HG03045 (cell line): Measurements from ENCODE around the gene CEP83.

Experiments used
- ATAC-seq: cut with Tn5 transposase; IDR thresholded peaks from one replicate; pipeline ENCODE4 v1.9.1; 2021; ENCODE audit warnings: mild to moderate bottlenecking, moderate library complexity; ENCODE audit not compliant: unreplicated experiment

CEP83 gene

DNA sequence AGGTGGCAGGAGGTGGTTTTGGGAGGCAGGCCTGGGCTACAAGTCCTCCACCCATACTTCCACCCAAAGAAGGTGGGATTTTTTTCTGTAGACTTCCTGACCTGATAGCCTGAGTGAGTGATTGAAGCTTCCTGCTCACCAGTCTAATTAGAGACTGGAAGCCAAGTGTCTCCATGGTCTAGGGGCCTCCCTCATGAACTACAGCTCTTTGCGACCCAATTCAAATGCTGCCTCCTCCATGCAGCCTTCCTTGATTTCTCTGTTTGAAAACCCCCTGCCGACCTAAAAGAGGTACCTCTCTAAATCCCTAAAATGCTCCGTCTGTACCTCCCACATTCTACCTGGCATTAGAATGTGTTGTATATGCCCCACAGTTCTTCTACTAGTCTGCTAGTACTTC lies 186.4 kb downstream of the CEP83 start:
- no peak for ATAC-seq

DNA sequence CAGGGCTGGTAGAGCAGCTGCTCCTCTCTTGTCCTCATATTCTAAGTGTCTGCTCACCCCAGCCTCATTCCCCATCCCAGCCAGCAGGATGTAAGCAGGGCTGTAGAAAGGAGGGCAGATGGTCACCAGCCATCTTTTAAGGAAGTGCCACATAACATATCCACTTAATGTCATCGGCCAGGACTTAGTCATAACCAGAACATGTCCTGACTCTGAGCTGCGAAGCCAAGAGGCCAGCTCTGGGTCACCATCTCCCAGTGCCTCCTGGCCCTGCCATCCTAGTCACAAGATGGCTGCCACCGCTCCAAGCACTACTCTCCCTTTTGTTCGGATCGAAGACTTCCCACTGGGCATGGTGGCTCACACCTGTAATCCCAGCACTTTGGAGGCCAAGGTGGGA lies 187.4 kb downstream of the CEP83 start:
- ATAC-seq: no peak

DNA sequence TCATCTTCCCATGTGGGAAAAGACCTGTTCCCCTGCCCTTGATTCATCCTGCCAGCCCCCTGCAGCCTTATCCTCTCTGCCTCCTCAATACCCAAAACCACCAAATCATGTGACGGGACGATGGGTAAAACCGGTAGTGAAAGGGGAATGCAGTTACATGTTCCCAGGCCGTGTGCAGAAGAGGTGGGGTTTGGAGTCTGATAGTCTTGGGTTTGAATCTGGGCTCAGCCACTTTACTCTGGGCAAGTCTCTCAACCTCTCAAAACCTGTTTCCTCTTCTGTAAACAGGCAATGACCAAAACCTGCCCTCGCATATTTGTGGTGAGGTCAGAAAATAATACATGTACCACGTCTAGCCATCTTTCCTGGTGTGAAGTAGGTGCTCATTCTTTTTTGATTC lies 188.3 kb downstream of the CEP83 start:
- ATAC-seq: no peak

DNA sequence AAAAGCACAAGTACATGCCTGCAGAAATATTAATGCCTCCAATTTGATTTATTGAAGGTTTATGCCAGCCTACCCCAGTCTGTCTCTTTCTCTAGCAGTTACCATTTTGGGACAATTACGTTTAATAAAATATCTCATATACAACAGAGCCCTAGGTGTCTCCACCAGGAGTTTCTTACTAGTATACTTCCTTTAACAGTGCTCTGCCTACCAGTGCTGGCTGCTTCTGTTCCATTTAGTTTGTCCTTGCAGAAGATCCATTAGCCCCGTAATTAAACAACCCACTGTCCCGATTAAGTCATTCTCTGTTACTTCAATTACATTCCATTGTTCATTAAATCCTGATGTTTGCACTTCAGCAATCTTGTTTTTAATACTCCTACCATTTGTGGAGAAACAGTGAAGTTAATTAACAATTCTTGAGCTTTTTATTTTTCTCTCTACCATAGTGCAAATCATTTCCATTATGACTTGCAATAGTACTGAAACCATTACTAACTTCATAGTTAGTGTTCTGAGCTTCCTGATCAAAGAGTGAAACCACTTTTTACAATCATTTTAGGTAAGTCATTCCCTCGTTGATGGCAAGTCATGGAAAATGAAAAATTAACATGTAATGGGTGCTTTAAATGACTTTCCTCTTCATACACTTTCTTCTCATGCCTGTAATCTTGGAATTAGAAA lies 190.2 kb downstream of the CEP83 start:
- ATAC-seq: no peak

DNA sequence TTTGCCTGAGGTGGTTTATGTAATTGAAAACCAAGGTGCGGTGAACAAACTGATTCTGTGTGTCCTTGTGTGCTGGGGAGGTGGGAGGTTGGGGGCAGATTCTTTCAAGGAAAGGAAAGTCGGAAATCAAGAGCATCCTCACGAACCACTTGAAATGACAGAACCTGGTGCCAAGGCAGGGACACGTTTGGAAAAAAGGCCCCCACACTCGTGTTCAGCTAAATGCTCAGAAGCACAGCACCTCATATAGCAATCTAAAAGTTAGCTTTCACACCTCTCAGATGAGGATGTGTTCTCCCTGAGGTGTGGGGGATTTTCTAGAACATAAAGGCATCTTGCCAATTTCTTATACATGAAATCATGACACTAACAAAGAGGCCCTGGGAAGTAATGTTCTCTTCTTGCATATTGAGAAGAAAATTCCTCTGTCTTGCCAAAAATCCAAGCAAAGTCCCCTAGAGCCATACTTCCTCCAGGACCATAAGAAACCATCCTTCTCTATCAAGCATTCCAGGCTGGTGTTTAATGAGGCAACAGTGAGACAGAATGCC lies 191.7 kb downstream of the CEP83 start:
- no peak for ATAC-seq

DNA sequence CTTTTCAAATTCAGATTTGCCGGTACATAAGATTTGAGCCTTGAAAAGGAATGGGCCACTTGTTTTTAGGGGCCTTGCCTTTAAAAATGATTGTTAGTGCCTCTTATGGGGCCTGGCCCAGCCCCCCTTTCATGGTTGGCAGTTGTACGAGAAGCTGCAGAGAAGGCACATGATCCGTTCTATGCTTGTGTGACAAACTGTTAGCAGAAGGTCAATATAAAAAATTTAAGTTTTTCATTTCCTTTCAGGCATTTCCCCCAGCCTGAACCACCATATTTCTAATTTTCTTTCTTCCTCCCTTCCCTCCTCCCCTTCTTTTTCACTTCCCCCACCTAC lies 192.2 kb downstream of the CEP83 start:
- no peak for ATAC-seq

DNA sequence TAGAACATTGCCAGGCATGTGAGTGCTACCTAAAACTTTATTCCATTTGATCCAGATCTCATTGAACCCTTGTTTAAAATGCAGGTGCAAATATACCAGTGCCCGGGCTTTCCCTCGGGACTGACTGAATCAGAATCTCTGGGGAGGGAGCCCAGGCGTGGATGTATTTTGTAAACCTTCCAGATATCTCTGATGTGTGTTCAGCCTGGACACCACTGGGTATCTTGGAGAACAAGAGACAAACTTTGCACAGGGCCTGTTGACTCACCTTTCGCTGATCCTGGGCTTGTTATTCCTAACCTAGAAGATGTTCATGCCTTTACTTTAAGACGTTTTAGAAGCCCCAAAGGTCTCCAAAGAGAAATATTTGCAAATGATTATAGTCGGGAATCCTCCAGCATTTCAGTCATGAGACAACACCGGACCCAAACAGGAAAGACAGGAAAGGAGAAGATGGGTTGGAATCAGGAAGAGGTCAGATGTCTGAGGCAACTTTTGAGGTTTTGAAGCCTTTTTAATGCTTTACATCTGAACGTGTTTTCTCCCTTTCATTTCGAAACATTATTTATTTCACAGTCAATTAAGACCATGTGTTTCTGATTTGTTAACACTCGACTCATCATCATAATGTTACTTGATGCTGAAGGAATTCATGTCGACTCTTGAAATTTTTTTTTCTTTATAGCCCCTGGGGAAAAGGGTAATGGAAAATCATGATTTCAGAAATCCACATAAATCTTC lies 192.7 kb downstream of the CEP83 start:
- ATAC-seq: no peak

DNA sequence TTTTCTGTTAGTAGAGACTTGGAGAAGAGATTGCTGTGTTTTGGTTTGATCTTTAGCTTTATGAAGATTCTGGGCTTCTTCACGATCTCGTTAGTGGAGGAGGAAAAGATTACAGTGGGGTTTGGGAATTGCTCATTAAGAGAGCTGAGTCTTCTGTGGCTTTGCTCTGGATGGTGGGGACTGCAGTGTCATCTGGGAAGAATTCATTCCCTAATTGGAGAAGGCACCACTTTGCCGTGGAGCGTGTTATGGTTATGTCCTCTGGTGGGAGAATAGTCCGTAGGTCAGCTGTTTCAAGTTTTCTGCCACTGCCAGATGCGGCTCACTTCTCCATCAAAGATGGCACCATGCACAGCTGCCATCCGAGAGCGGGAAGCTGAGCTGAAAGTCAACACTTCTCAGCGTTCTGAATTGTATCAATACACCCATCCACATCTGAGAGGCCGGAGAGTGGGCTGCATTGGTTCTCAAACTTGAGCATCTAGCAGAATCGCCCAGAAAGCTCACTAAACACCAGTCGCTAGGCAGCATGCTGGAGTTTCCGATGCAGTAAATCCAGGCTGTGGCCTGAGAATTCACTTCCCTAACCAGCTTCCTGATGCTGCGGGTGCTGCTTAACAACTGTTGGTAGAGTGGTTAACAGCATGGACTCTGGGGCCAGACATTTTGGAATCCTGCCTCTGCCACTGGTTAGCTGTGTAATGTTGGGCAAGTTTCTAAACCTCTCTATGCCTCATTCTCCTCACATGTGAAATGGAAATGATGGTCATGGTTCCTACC lies 193.5 kb downstream of the CEP83 start:
- no peak for ATAC-seq

DNA sequence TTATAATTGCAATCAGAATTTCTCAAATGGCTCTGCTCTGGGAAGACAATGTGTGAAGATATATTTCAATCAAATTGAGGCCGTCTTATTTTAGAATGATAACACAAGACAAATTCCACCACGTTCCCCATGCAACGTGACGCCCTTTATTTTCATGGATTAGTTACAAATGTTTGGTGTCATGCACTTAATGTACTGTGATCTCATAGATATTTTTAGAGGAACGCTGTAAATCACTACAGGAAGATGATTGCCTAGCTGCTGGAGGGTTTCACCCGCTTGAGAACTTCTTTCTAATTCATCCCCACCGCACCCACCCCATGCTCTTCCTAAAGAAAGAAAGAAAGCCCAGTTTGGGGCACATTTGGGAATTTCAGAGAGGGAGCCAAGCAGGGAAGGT lies 194.1 kb downstream of the CEP83 start:
- no peak for ATAC-seq

DNA sequence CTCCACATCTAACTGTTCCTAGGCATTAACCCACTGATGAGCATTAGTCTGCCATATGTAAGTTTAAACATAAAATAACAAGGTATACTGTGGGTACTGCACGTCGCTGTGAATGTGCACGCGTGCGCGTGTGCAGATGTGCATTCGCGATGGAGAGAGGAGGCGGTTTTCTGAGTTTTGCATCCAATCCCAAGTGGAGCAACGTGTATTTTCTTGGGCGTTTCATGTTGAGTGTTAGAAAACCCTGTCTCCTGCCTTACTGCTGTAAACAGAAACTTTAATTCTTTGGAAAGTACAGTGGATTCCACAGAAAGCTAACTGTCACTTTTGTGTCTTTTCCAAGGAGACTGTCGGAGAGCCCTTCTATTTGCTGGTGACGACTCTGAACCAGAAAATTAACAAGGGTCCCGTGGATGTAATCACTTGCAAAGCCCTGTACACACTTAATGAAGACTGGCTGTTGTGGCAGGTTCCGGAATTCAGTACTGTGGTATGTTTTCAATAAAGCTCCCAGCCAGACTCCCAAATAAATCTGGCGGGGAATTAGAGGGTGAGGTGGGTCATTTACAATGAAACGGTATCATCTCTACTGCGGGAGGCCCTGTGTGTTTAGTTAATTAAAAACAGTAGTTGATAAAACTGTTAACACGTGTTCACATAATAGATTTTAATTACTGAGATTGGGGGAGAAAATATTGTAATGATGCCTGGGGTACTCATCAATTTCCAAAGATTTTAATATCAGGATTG lies 194.8 kb downstream of the CEP83 start:
- ATAC-seq: no peak

DNA sequence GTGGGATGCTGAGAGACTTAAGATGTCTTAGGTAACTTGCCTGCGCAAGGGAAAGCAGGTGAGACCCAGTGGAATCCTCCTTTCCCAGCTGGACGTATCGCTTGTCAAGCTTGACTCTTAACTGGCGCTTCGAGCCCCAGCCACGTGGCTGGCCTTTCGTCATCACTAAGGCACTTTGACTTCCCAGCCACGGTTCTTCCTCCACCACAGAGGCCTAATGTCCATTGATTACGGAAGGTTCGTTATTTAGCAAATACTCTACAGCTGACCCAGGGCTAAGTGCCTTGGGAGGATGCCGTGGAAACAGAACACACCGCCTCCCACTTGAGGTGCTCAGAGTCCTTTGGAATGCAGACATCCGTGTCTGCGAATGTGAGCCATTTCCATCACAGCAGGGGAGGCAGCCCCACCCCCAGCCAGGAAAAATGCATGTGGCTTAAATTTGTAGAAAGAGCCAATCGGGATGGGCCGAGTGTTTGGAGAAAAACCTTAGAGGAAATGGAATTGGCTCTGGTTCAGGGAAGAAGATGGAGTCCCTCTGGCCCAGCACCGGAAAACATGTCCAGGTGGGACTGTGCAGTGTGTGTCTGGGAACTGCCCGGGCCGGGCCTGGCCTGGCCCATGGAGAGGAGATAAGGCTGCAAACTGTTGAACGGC lies 195.6 kb downstream of the CEP83 start:
- ATAC-seq: no peak

DNA sequence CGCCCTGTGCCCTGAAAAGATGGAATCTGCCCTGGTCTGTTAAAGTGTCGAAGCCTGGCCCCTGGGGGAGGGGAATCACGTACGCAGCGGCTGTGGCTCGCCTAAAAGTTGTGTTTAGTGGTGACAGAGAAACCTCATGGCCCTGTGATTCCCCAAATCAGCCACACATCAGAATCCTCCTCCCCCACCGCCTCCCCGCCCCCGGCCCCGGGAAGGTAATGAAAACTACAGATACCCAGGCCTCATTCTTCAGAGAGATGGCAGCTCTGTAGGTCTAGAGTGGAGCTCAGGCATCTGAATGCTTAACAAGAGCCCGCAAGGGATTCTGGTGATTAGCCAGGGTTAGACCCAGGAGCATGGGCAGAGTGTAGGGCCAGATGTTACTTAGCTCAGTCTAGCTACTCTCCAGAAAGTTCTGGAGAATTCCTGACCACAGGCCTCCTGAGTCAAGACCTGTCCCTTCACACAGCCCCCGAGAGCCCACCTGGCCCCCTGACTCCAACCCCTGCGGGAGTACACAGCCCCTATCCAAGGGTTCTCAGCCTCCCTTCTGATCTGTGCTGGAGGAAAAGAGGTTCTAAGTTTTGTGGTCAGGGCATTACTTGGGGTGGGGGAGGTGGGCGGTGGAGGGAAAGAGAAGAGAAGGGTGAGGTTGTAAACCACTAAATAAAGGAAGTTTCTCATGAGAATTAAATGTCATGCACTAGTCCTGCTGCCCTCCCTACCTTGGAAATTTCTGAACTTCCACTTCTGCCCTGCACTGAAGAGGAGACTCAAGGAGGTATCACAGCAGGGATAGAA lies 196.5 kb downstream of the CEP83 start:
- ATAC-seq: peak; percentile 38

DNA sequence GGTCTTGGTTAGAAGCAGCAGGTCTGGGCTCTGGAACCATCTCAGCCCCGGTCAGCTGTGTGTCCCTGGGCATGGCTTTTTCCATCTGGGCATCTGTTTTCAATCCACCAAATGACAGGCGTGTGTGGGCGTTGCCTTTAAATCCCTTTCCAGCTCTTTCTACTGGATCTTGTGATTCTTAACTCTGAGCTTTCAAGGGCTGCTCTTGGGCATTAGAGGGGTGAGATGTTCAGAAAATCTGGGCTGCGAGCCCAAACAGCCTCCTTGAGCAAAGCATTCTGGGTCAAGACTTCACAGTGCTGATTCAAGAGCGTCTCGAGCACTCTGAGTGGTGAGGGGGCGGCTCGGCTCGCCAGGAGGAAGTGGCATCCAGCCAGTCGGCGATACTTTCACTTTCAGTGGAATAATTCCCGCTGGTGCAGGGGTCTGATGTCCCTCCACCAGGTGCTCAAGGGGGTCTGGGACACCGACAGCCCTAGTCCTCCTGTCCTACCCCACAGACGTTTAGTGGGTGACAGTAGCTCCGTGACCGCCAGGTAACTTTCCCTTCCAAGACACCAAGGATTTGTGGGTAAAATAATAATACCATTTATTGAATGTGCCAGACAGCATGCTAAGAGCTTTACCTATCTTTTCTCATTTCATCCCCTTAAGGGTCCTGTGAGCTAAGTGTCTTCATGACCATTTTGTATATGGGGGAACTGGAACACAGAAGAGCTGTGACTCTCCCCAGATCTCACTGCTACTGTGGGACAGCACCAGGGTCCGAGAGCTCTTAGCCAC lies 197.2 kb downstream of the CEP83 start:
- ATAC-seq: peak; percentile 45

DNA sequence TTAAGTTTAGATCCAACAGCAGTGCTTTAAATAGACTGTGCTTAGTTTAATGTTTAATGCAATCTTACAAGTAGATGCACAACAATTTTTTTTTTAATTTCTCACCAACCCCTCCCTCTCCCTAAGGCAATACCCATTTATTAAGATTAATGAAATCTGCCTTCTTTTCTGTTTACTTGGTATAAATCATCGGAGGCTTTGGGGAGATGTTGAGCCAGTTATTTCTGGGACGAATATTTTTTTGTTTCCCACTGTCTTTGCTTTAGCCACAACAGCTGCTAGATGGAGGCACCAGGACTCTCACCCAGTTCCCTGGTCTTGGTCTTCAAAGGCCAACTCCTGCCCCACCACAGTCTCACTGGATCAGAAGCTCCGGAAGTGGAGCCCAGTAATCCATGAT lies 197.9 kb downstream of the CEP83 start:
- ATAC-seq: no peak

DNA sequence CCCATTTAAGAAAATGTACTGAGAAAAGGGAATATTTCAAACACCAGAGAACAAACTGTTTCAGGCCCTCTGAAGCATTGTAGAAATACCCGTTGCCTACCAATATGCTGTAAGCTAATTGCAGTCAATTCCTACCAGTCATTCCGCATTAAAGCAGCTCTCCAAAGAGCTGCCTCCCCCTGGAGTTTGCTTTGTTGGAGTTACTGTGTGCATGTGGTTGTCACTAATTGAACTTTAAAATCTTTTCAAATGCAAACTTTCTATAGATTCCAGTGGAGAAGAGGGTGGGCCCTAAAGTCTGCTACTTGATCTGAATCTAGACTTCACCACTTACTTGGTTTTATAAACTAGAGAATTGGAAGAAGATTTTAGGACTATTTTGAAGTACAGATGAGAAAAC lies 198.5 kb downstream of the CEP83 start:
- ATAC-seq: no peak

DNA sequence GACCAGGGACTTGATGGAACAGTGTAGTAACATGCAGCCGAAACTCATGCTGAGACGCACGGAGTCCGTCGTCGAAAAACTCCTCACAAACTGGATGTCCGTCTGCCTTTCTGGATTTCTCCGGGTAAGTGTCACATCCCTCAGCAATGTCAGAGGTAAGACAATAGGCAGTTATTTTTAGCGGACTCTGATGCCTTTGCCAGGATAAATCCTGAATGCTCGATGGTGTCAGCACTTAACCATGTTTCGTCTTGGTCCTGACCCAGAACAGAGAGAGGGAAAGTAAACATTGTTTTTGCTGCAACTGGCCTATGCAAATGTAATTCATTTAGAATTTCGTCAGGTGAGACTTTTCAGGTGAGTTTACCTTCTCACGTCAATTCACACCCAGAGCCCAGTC lies 198.9 kb downstream of the CEP83 start:
- ATAC-seq: no peak

DNA sequence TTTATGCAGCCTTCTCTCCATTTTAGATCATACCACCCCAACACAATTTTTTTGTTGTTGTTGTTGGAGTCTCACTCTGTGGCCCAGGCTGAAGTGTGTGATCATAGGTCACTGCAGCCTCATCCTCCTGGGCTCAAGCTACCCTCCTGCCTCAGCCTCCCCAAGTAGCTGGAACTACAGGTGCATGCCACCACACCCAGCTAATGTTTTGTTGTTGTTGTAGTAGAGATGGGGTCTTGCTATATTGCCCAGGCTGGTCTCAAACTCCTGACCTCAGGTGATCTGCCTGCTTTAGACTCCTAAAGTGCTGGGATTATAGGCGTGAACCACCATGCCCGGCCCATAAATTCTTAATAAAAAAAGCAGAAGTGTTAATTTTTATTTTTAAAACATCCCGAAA lies 199.7 kb downstream of the CEP83 start:
- ATAC-seq: no peak

DNA sequence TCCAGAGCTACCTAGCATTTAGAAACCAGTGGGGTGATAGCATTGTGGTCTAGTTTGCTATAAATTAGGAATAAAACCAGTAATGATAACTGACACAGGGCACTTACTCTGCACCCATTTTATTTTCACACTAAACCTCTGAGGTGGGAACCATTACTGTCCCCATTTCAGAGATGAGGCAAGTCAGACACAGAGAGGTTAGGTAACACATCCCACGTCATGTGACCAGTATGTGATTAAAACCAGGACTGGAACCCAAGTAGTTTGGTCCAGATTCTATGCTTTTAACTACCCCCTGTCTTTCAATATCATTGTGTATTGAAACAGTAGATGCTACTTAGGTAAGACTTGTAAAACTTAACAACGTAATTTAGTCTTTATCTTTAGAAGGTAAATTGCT lies 201.1 kb downstream of the CEP83 start:
- ATAC-seq: no peak
